ENCODE measurements around the gene QSOX2. TPM values are rescaled to one million over a fixed set of nuclear protein-coding genes. Genes with fewer than 3 reads are reported as not detected.

Gene QSOX2, protein sequence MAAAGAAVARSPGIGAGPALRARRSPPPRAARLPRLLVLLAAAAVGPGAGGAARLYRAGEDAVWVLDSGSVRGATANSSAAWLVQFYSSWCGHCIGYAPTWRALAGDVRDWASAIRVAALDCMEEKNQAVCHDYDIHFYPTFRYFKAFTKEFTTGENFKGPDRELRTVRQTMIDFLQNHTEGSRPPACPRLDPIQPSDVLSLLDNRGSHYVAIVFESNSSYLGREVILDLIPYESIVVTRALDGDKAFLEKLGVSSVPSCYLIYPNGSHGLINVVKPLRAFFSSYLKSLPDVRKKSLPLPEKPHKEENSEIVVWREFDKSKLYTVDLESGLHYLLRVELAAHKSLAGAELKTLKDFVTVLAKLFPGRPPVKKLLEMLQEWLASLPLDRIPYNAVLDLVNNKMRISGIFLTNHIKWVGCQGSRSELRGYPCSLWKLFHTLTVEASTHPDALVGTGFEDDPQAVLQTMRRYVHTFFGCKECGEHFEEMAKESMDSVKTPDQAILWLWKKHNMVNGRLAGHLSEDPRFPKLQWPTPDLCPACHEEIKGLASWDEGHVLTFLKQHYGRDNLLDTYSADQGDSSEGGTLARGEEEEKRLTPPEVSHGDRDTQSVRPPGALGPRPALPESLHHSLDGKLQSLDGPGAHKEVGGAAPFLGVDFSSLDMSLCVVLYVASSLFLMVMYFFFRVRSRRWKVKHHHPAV
- 10 to 100 TPM; 10.3 to 17.8 (median 15.1) TPM for total RNA-seq

DNA sequence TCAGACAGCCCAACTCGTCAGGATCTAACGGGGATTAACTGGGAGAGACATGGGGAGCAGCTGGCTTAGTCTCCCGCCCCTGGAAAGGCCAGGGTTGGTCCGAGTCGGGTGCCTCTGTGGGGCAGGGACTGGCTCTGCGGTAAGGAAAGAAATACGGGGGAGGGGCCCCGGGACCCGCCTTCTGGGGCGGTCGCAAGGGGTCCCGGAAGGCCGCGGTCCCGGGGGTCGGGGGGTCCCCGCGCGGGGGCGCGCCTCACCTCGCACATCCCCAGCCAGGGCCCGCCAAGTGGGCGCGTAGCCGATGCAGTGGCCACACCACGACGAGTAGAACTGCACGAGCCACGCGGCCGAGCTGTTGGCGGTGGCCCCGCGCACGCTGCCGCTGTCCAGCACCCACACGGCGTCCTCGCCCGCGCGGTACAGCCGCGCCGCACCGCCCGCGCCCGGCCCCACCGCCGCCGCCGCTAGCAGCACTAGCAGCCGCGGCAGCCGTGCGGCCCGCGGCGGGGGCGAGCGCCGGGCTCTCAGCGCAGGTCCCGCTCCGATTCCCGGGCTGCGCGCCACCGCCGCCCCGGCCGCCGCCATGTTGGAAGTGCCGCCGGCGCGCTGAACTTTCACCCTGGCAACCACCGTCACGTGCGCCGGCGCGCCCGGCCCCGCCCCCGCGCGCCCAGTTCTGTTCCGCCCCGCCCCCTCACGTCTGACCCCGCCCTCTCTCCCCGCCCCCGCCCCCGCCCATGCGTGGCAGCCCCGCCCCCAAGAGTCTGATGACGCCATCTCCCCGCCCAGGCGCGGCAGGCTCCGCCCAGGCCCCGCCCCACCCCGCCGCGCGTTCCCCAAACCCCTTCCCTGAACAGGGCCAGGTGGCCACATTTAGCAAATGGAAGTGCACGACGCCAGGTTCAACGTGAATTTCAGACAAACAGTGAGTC lies at the start of gene QSOX2:
QSOX2 (minus strand) TSS at position 594 of the 932 bp plus-strand sequence; CDS start at position 585, 9 bp downstream.
- in situ Hi-C loops (cut with MboI; ENCODE audit: low pct_unique_long_range_greater_than_20kb in 2 of 9, low sequenced_read_pairs in 9 of 9, unreplicated experiment in 9 of 9) = no loop called here
- H3K27ac ChIP-seq = peak within 1 kb of the TSS; percentile 61 to 76
- H3K4me1 ChIP-seq (replicated peaks in 1 of 2) = peaks cover 46 to 66% of the 10 kb centered on the region in 2 donors
- 0 to 8% (median 0%) methylated on average over 1 to 5 of the region's 112 CpGs; no CpG with 5 or more reads in 5 of the 10 experiments for WGBS, 10 experiments
- H3K4me3 ChIP-seq = peak within 1 kb of the TSS; percentile 63 to 99 (median 94)
- ATAC-seq (replicated peaks in 6 of 8) = peak; percentile 60 to 91 (median 69)

DNA sequence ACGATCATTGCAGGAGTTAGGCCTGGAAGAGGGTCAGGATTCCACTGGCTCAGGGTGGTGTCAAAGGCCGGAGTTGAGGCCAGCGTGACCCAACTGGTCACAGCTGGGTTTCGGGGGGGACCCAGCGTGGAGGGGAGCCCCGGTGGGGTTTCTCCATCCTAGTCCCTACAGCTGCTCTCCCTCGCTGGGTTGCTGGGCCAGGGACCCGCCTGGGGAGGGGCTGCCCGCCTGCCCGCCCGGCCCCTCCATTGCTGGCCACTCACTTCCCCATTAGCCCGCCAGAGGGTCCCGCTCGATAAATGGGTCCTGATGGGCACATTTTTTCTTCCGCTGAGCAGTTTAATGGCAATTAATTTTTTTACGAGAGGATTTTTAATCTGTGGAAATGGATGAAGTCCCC lies 49.4 kb upstream of the QSOX2 start:
- WGBS, 10 experiments = 59 to 100% (median 71%) methylated on average over 2 to 11 of the region's 16 CpGs; no CpG with 5 or more reads in 3 of the 10 experiments
- no peak overlapping the region for H3K4me3 ChIP-seq
- in situ Hi-C loops (cut with MboI; ENCODE audit: low pct_unique_long_range_greater_than_20kb in 2 of 9, low sequenced_read_pairs in 9 of 9, unreplicated experiment in 9 of 9) = no loop called here

DNA sequence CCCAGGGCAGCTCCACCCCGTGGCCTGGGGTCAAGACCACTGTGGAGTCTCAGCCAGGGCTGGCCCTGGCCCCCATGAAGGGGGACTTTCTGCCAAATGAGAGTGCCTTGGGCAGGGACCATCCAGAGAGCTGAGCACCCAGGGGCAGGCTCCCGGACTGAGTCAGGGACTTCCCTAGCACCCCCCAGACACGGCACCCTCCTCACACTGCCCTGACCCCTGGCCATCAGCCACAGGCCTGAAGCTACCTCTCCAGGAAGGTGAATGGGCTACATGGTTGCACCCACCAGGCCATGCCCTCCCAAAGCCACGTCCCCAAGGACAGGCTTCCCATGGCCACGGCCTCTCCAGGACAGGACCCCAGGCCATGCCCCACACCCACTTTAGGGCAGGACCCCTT lies 48.8 kb upstream of the QSOX2 start:
- no peak for ATAC-seq (replicated peaks in 6 of 8)
- H3K4me1 ChIP-seq (replicated peaks in 1 of 2) = peaks cover 25 to 27% of the 10 kb centered on the region in 2 donors
- H3K4me3 ChIP-seq = no peak overlapping the region
- WGBS, 10 experiments = 39 to 80% methylated on average over 1 to 3 of the region's 5 CpGs; no CpG with 5 or more reads in 8 of the 10 experiments
- in situ Hi-C loops (cut with MboI; ENCODE audit: low pct_unique_long_range_greater_than_20kb in 2 of 9, low sequenced_read_pairs in 9 of 9, unreplicated experiment in 9 of 9) = no loop called here
- no peak overlapping the region for H3K27ac ChIP-seq

More for the DNA sequence above, 49.4 kb upstream of the QSOX2 start:
- Histone ChIP-seq H3K27ac (no peak overlapping the region), H3K4me1 (replicated peaks in 1 of 2) (peaks cover 24 to 27% of the 10 kb centered on the region in 2 donors)
- no peak for ATAC-seq (replicated peaks in 6 of 8)

DNA sequence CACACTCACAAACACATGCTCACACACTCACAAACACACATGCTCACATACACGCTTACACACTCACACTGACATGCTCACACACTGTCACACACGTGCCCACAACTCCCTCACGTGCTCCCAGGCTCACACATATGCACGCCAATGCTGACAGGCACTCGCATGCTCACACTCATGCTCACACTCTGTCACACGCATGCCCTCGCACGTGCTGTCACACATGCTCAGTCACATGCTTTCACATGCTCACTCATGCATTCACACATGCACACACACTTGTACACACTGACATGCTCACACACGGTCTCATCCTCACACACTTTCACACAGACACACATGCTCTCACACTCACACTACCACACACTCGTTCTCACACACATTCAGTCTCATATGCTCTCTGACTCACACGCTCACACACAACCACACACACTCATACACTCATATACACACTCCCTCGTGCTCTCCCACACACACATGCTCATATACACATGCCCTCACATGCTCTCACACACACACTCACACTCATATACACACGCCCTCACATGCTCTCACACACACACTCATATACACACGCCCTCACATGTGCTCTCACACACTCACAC lies 48.0 kb upstream of the QSOX2 start:
- 34 to 95% (median 78%) methylated on average over 4 to 13 of the region's 14 CpGs; no CpG with 5 or more reads in 2 of the 10 experiments for WGBS, 10 experiments
- Histone ChIP-seq H3K4me1 (replicated peaks in 1 of 2) (peaks cover 25 to 27% of the 10 kb centered on the region in 2 donors), H3K4me3 (no peak overlapping the region), H3K27ac (no peak overlapping the region)
- no peak for ATAC-seq (replicated peaks in 6 of 8)
- in situ Hi-C loops (cut with MboI; ENCODE audit: low pct_unique_long_range_greater_than_20kb in 2 of 9, low sequenced_read_pairs in 9 of 9, unreplicated experiment in 9 of 9) = no loop called here

DNA sequence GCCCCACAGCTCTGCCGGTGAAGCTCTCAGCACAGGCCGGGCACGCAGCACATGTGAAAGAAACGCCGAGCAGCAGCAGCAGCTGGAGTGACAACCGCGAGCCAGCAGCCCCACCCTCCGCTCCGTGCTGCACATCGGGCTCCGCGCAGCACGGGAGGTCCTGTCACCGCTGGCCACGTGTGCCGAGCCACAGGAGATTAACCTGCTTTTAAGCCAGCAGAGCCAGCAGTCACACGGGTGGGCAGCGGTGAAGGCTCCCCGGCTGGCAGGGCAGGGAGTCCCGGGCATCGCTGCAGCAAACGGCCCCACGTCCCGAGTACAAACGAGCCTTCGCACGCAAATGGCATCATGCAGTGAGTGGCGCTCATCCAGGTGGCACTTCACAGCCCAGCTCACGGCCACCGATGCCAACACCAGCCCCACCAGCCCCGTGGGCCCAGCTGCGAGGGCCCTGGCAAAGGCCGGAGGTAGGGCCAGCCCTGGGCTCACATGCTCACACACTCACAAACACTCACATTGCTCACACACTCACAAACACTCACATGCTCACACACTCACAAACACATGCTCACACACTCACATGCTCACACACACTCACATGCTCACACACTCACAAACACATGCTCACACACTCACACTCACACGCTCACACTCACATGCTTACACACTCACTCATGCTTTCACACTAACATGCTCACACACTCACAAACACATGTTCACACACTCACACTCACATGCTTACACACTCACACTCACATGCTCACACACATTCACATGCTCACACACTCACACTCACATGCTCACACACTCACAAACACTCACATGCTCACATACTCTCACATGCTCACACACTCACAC lies 47.2 kb upstream of the QSOX2 start:
- 0 to 95% (median 27%) methylated on average over 1 to 10 of the region's 34 CpGs; no CpG with 5 or more reads in 3 of the 10 experiments for WGBS, 10 experiments
- Histone ChIP-seq H3K27ac (no peak overlapping the region), H3K4me3 (no peak overlapping the region), H3K4me1 (replicated peaks in 1 of 2) (peaks cover 25% of the 10 kb centered on the region in 2 donors)
- ATAC-seq (replicated peaks in 6 of 8) = peak; percentile 28 to 94 (median 65)
- in situ Hi-C loops (cut with MboI; ENCODE audit: low pct_unique_long_range_greater_than_20kb in 2 of 9, low sequenced_read_pairs in 9 of 9, unreplicated experiment in 9 of 9) = no loop called here

DNA sequence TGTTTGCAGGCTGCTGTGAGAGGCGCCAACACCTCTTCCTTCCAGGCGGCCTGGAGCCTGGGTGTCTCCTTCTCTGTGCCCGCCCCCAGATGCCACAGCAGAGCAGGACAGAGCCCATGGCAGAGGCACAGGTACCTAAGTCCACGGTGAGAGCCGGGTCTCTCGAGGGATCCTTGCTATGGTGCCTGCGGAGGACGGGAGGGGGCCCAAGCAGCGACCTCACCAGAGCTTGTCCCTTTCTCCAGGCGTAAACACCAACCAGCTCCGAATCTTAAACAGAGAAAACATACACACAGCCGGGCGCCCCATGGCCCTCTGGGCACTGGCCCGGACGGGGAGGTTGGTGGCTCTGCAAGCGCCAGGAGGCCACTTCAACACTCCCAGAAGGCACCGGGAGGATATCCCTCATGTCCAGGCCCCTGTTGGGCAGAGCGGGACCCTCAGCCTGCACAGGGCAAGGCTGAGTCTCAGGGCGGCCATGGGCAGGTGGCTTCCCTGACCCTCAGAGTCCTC lies 46.5 kb upstream of the QSOX2 start:
- no peak overlapping the region for H3K4me3 ChIP-seq
- H3K27ac ChIP-seq = no peak overlapping the region
- WGBS, 10 experiments = 50 to 90% (median 80%) methylated on average over 1 to 5 of the region's 19 CpGs; no CpG with 5 or more reads in 5 of the 10 experiments
- H3K4me1 ChIP-seq (replicated peaks in 1 of 2) = peaks cover 20 to 25% of the 10 kb centered on the region in 2 donors
- in situ Hi-C loops (cut with MboI; ENCODE audit: low pct_unique_long_range_greater_than_20kb in 2 of 9, low sequenced_read_pairs in 9 of 9, unreplicated experiment in 9 of 9) = no loop called here
- ATAC-seq (replicated peaks in 6 of 8) = peak in 3 of 8 experiments; percentile 4 to 35 (median 11)

DNA sequence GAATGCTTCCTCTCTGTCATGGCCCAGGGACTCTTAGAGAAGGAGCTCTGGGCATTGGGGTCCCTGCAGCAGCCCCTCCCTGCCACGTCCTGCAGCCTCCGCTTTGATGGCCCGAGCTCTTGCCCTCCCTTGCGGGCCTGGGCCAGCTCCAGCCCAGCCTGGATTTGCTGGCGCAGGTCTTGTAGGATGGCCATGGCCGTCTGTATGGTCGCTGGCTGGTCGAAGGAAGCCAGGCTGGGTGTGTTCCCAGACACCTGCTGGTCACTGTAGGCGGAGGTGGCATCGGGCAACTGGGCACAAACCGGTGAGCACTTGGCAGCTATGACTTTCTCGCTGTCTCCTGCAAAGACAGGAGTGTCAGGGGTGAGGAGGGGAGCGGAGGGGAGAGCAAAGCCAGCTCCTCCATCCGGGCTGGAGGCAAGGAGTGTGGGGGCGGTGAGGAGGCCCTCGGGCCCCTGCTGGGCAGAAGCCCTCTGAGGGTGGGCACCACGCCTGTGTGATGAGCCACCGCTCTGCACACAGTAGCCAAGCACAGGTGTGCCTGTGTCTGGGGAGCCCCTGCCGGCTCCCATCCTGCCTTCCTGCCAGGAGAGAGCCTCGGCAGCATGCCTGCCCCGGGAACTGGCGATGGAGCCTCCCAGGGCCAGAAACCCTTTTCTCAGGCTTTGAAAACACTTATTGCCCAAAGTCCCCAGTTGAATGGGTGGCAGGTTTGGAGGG lies 45.9 kb upstream of the QSOX2 start:
- Histone ChIP-seq H3K4me3 (no peak overlapping the region), H3K4me1 (replicated peaks in 1 of 2) (peaks cover 19 to 25% of the 10 kb centered on the region in 2 donors), H3K27ac (no peak overlapping the region)
- in situ Hi-C loops (cut with MboI; ENCODE audit: low pct_unique_long_range_greater_than_20kb in 2 of 9, low sequenced_read_pairs in 9 of 9, unreplicated experiment in 9 of 9) = no loop called here
- ATAC-seq (replicated peaks in 6 of 8) = no peak
- WGBS, 10 experiments = 56 to 92% (median 78%) methylated on average over 5 of the region's 22 CpGs; no CpG with 5 or more reads in 7 of the 10 experiments

DNA sequence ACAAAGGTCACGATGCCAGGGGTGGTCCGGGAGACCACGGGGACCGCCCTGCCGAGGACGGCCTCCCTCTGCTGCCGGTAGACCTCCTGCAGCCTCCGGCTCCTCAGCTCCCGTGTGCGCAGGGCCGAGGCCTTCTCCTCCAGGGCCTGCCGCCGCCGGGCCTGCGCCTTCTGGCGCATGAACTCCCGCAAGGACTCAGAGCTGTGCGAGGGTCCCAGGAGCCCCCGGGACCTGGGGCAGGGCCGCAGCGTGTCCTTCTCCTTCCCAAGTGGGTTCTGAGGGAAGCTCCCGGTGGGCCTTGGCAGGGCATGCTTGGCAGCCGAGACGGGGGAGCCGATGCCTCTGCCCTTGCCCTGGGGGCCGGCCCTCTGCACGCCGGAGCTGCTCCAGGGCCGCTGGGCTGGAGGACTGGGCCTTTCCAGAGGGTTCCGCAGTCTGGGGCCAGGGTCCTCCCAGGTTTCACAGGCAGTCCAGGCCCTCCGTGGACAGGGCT lies 44.9 kb upstream of the QSOX2 start:
- in situ Hi-C loops (cut with MboI; ENCODE audit: low pct_unique_long_range_greater_than_20kb in 2 of 9, low sequenced_read_pairs in 9 of 9, unreplicated experiment in 9 of 9) = no loop called here
- peaks cover 11 to 17% of the 10 kb centered on the region in 2 donors for H3K4me1 ChIP-seq (replicated peaks in 1 of 2)
- no peak for ATAC-seq (replicated peaks in 6 of 8)
- no peak overlapping the region for H3K4me3 ChIP-seq
- H3K27ac ChIP-seq = no peak overlapping the region
- WGBS, 10 experiments = no CpG with 5 or more reads among the region's 31 CpGs

DNA sequence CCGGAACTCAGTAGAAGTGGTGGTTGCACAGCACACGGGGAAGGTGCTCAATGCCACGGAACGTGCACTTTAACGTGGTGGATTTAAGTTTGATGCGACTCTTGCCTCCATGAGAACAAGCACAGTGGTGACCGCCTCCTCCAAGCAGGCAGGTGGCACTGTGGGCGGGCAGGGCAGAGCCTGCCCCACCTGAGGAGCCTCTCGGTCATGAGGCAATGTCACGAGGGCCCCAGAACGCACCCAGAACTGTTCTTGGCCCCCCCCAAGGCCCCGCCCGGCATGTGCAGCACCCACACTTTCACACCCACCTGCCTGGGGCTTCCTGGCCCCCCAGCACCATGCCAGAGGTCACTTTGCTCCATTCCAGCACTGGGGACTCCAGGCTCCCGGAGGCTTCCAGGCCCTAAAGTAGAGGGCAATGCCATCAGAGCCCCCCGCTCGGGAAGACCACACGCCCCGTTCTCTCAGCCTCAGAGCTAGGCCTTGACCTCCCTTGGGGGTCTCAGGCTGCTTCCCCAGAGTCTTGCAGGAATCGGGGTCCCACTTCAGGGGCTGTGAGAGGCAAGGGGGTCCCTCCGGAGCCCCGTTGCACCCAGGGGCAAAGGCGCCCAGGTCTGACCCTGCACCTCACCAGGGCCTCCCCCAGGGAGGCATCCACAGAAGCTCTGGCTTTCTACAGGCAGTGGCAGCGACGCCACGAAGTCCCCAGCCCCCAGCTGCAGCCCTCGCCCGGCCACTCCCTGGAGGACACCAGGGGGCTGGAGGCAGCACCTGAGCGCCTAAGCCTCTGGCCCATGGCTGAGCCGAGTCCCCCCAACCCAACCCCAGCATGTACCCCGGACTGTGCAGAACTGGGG lies 44.3 kb upstream of the QSOX2 start:
- in situ Hi-C loops (cut with MboI; ENCODE audit: low pct_unique_long_range_greater_than_20kb in 2 of 9, low sequenced_read_pairs in 9 of 9, unreplicated experiment in 9 of 9) = loop anchor here in 1 of 9 experiments (10.0 kb wide), 1 partner anchor 145 kb away; no protein-coding TSS in a partner anchor
- H3K4me3 ChIP-seq = no peak overlapping the region
- ATAC-seq (replicated peaks in 6 of 8) = no peak
- H3K4me1 ChIP-seq (replicated peaks in 1 of 2) = peaks cover 4 to 13% of the 10 kb centered on the region in 2 donors
- no peak overlapping the region for H3K27ac ChIP-seq
- WGBS, 10 experiments = 40 to 96% (median 83%) methylated on average over 1 to 5 of the region's 30 CpGs; no CpG with 5 or more reads in 4 of the 10 experiments
